Vagina (tissue), 2 donors: ENCODE measurements around the gene PIEZO2.

Source experiments
- CTCF ChIP-seq, 3 experiments: fragments of 450-650 bp in 2 of 3; fragments of 200-600 bp in 1 of 3; sonication (generic) in 1 of 3; IDR thresholded peaks; one replicate each; pipeline ENCODE4 v1.5.1; 2017 to 2019; ENCODE audit warnings: antibody characterized with exemption in 3 of 3, mild to moderate bottlenecking in 2 of 3, moderate library complexity in 2 of 3
- POLR2A ChIP-seq, 2 donors: fragments of 450-650 bp; IDR thresholded peaks; one replicate each; pipeline ENCODE4 v1.6.1; 2017; ENCODE audit warnings: antibody characterized with exemption in 2 of 2, mild to moderate bottlenecking in 2 of 2, moderate library complexity in 2 of 2

- TF ChIP-seq CTCF (IDR thresholded peaks at IDR 0.05) (no peak), POLR2A (IDR thresholded peaks at IDR 0.05) (no peak)
Observed at GRCh38 chr18:10860382-10860781, 289.0 kb downstream of the PIEZO2 start.
